A549 treated with CpdA at 1 μM for 4 hours (cell line): ENCODE measurements around the gene C6orf15. TPM values are rescaled to one million over a fixed set of nuclear protein-coding genes. Genes with fewer than 3 reads are reported as not detected.

Experiments used
- total RNA-seq: library from RNA; stranded (reverse); fragments of 200-300 nt; extraction: Qiagen RNA extraction; gene quantifications from 5 replicates; pipeline ENCODE4 v1.2.3, GENCODE V29; 2022; ENCODE audit warnings: low read depth

The C6orf15 gene
- not detected in 5 replicates for total RNA-seq

DNA sequence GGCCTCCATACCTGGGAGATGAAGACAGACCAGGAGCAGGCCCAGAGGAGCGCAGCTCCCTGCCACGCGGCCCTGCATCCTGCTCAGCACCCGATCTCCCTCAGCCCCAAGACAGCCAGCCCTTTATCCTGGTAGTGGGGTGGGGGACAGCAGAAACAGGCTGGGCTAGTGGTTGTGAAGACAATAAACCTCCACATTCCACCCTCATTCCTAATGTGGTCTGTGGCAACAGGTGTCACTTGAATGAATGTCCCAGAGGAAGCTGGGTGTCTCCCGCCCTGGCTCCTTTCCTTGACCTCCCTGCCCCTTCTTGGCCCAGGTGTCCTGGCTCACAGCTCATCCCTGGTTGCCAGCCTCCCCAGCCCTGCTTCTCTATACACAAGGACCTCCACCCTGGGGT is at the start of gene C6orf15:
Gene C6orf15 (minus strand): TSS at position 98 of the 400 bp plus-strand sequence. CDS start 20 bp downstream, at position 78.

DNA sequence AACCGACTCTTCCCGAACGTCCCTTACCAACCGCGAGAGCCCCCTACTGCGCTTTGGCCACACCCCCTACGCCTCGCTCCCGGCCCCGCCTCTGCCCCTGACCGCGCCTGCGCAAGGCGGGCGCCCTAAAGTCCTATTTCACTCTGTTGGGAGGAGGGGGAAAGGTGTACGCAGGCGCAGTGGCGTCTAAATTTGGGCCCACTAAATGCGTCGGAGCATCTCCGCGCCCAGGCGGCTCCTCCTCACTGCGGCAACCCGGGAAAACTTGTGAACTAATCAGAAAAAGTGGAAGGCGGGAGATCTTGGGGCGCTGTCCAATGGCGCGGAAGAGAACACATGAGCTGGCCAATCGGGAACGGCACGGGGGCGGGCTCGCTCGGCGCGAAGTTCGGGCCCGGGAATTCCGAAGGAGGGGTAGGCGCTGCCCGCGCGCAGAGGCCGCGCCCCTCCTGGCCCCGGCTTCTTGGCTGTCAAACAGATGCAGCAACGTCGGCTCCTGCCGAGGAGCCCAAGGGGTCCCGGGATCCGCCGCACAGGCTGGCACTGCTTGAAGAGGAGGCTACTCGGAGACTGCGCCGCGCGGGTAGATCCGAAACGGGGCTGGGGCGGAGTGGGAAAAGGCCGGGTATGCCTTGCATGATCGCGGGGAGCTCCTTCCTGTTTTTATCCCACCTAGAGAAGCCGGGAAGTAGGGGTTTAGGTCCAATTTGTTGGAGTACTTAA is 45.9 kb upstream of the C6orf15 start, which contains the start of gene TCF19:
Gene TCF19 (plus strand): TSS at position 450 of the 723 bp plus-strand sequence. CDS start 881 bp downstream, outside the sequence.

DNA sequence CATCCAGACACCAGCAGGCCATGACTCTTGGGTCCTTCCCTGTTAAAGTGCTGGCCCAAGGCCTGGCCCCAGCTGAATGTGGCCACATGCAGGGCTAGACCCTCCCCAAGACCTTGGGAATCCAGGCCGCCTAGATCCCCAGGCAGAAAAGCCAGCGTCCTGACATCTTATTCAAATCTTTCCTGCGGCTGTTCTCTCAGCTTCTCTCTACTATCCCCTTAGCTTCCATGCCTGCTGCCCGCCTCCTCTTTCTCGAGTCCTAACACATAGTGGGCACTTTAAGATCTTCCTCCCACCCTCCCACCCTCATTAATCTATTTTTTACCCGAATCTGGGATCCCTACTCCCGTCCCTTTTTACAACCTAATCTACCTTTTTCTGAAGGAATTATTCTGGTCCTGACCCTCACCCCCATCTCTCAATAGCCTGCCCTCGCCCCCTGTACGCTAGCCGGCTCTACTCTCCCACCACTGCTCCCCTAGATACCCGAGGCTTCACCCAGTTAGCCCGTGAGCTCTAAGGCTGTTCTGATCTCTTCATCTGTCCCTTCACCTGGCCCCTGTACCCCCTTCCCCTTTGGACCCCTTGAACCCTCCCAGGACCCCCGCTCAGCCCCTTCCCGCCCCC is 45.3 kb upstream of the C6orf15 start, which contains the start of gene CCHCR1:
Gene CCHCR1 (minus strand): TSS at position 290 of the 627 bp plus-strand sequence. CDS start 202 bp downstream, at position 88.

DNA sequence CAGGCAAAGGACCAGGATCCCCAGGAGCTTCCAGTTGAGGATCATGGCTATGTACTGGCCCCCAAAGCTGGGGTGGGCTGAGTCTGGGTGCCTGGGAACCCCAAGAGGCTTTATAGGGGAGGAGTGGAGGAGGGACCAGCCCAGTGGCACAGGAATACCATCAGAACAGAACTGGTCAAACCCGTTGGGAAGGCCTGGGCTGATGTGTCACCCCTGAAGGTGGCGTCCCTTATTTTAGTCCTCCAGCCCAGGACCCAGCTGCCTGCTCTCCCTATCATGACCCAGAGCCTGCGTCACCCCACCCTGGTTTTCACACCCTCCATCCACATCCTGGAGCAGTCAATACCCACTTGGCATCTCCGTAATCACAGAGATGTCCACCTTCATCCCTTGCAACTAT is 26.6 kb upstream of the C6orf15 start, which contains the start of gene PSORS1C2:
Gene PSORS1C2 (minus strand): TSS at position 85 of the 400 bp plus-strand sequence. CDS start 40 bp downstream, at position 45.

DNA sequence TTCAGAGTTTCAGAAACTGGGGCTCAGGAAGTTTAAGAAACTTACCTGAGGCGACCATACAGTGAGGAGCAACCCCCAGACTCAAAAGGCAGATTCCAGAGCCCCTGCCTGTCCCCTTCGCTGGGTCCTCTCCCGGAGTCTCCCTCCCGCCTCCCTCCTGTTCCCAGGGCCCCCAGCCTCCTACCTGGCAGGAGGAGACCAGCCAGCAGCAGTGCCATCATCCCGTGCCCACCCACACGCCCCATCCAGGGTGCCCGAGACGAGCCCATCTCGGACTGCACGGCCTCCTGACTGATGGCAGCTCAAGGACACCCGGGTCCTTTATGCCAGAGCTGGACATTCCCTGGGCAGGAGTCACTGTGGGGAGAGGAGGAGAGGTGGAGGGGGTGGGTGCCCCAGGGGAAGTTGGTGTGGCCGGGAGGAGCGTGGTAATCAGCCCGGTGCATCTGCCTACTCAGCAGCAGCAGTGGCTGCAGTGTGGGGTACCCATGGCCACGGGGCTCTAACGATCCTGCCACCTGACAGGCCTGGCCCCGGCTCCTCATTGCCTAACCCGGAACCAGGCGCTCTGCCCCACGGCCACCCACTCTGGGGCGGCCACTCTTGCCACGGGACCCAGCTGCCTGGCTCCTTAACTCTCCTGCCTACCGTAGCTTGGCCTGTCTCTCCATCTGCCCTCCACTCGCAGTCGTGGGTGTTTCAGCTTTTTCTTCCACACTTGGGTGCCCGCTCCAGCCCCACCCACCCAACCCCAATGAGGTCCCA is 8.0 kb upstream of the C6orf15 start, which contains the start of gene CDSN:
Gene CDSN (minus strand): TSS at position 296 of the 765 bp plus-strand sequence. CDS start 27 bp downstream, at position 269.

DNA sequence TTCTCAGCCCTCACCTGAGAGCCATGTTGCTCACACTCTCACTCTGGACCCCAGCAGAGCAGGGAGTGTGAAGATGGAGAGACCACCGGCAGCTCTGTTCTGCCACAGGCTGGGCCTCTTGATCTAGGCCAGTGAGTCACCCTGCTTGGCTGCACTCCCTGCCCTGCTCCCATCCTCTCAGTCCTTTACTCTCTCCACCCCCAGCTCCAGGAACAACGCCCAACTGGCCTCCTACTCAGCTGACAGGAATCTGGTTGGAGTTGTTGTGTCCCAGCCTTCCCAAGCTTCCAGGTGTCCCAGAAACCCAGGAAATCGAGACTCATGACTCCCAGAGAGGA is 2.1 kb upstream of the C6orf15 start, which contains the start of gene PSORS1C1:
Gene PSORS1C1 (plus strand): TSS at position 260 of the 338 bp plus-strand sequence. CDS start 14,833 bp downstream, outside the sequence.

Other genes starting within 250 kb of the C6orf15 start
- 46.0 to 54.9 TPM (median 48.9 TPM) in 5 replicates for gene DDR1, start 228.1 kb downstream of the C6orf15 start, total RNA-seq
- gene GTF2H4, start 204.4 kb downstream of the C6orf15 start, total RNA-seq = 14.2 to 21.3 TPM (median 20.5 TPM) in 5 replicates
- 11.6 to 13.4 TPM (median 12.4 TPM) in 5 replicates for gene VARS2, start 198.3 kb downstream of the C6orf15 start, total RNA-seq
- not detected in 5 replicates for gene SFTA2, start 180.4 kb downstream of the C6orf15 start, total RNA-seq
- gene MUCL3, start 171.6 kb downstream of the C6orf15 start, total RNA-seq = 0.01 to 0.04 TPM (median 0.02 TPM) in 3 of 5 replicates, not detected in the others
- not detected in 5 replicates for gene MUC21, start 128.9 kb downstream of the C6orf15 start, total RNA-seq
- 0.01 to 0.05 TPM (median 0.03 TPM) in 4 of 5 replicates, not detected in the other for gene MUC22, start 102.1 kb downstream of the C6orf15 start, total RNA-seq
- 3.3 to 6.4 TPM (median 4.2 TPM) in 5 replicates for gene PSORS1C1, start 2.2 kb upstream of the C6orf15 start, total RNA-seq
- not detected in 5 replicates for gene CDSN, start 7.9 kb upstream of the C6orf15 start, total RNA-seq
- not detected in 5 replicates for gene PSORS1C2, start 26.5 kb upstream of the C6orf15 start, total RNA-seq
- gene CCHCR1, start 45.2 kb upstream of the C6orf15 start, total RNA-seq = 6.6 to 8.7 TPM (median 7.4 TPM) in 5 replicates
- 12.0 to 14.1 TPM (median 13.4 TPM) in 5 replicates for gene TCF19, start 46.0 kb upstream of the C6orf15 start, total RNA-seq
- 2.5 to 5.1 TPM (median 3.6 TPM) in 5 replicates for gene POU5F1, start 58.1 kb upstream of the C6orf15 start, total RNA-seq
- gene HLA-C, start 159.5 kb upstream of the C6orf15 start, total RNA-seq = 43.3 to 57.6 TPM (median 52.8 TPM) in 5 replicates
- gene HLA-B, start 244.6 kb upstream of the C6orf15 start, total RNA-seq = 15.2 to 27.1 TPM (median 25.9 TPM) in 5 replicates